GM12878 (cell line): ENCODE measurements around the gene CALM3.

ENCODE experiments used
- NFIC ChIP-seq: IDR thresholded peaks from 2 replicates; pipeline ENCODE4 v1.6.1; 2012; ENCODE audit warnings: low read depth, mild to moderate bottlenecking, inconsistent platforms, low read length, moderate library complexity
- POLR2AphosphoS5 ChIP-seq: IDR thresholded peaks from 2 replicates; pipeline ENCODE4 v1.6.1; 2011; ENCODE audit warnings: mild to moderate bottlenecking, low read length, inconsistent platforms

- TF ChIP-seq NFIC (no peak), POLR2AphosphoS5 (no peak)
These were observed 29.6 kb upstream of the CALM3 start for GRCh38 chr19:46571495-46571894.
